Calu3 (cell line): Measurements from ENCODE around the gene DYSF. TPM values are rescaled to one million over a fixed set of nuclear protein-coding genes. Genes with fewer than 3 reads are reported as not detected.

Source experiments
- BruUV-seq: library from RNA; stranded (reverse); fragments of 400-500 nt; replicated peaks from 2 replicates; lab custom pipeline; 2021; lab: Mats Ljungman, UMichigan
- CTCF ChIA-PET: fragments of 300-600 bp; sonication (Branson Sonifier 250); formaldehyde crosslinking; loops from one replicate; lab custom pipeline; 2022; ENCODE audit warnings: antibody characterized with exemption; lab: Charles Lee
- DNase-seq: peaks from one replicate; pipeline ENCODE4 v3.0.0; 2022
- H3K27ac Mint-ChIP-seq: one replicate; pipeline ENCODE4 v1.8.0; 2022; ENCODE audit warnings: mixed read lengths; ENCODE audit not compliant: unreplicated experiment
- H3K27me3 Mint-ChIP-seq: one replicate; pipeline ENCODE4 v1.8.0; 2022; ENCODE audit warnings: mixed read lengths; ENCODE audit not compliant: unreplicated experiment
- H3K36me3 Mint-ChIP-seq: one replicate; pipeline ENCODE4 v1.8.0; 2022; ENCODE audit warnings: mild to moderate bottlenecking, moderate library complexity, mixed read lengths; ENCODE audit not compliant: insufficient read depth, unreplicated experiment
- H3K4me1 Mint-ChIP-seq: one replicate; pipeline ENCODE4 v1.8.0; 2022; ENCODE audit warnings: mild to moderate bottlenecking, low read depth, mixed read lengths; ENCODE audit not compliant: unreplicated experiment
- H3K4me3 Mint-ChIP-seq: one replicate; pipeline ENCODE4 v1.8.0; 2022; ENCODE audit warnings: mild to moderate bottlenecking, low read depth, moderate library complexity, mixed read lengths; ENCODE audit not compliant: unreplicated experiment
- H3K9me3 Mint-ChIP-seq: one replicate; pipeline ENCODE4 v1.8.0; 2022; ENCODE audit warnings: low read depth, mixed read lengths; ENCODE audit not compliant: unreplicated experiment
- CTCF ChIP-seq: fragments of 200-600 bp; IDR thresholded peaks from one replicate; pipeline ENCODE4 v1.8.0; 2022; ENCODE audit warnings: antibody characterized with exemption; ENCODE audit not compliant: unreplicated experiment
- intact Hi-C: fragments of 100-400 bp; cut with micrococcal nuclease; formaldehyde crosslinking; loops from one replicate; pipeline ENCODE4 v1.10.0; 2022; ENCODE audit not compliant: unreplicated experiment
- total RNA-seq: library from RNA; stranded (reverse); gene quantifications from 2 replicates; pipeline ENCODE4 v1.2.3, GENCODE V29; 2022

The DYSF gene
- total RNA-seq, 1 experiment from 2014 or later, result 3.2 TPM

DNA sequence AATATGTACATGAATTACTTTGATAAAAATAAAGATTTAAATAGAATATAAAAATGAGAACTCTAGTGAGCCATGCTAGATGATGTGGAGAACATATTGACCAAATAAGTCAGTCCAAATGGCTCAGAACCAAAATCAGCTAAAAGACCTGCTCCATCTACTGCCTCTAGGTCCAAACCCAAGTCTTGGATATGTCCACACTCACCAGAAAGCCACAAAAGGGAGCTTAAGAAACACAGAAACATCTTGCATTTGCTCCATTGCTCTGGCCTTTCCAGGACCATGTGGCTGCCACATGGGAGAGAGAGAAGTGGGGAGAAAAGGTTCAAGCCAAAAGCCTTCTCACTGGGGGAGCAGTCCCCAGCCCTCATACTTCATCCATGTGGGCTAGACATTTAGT lies 272.5 kb downstream of the DYSF start:
- peaks cover 4% of the 10 kb centered on the region for H3K9me3 Mint-ChIP-seq
- TF ChIP-seq CTCF, result no peak
- intact Hi-C loops, result no loop called here
- H3K27ac Mint-ChIP-seq, result no peak overlapping the region
- H3K27me3 Mint-ChIP-seq, result peaks cover 31% of the 10 kb centered on the region
- H3K36me3 Mint-ChIP-seq, result no peaks in the 10 kb centered on the region
- CTCF ChIA-PET, result no interaction called here
- DNase-seq, result no peak
- no peak overlapping the region for H3K4me3 Mint-ChIP-seq
- no TSS peak for BruUV-seq
- no peaks in the 10 kb centered on the region for H3K4me1 Mint-ChIP-seq

- no peak for TF ChIP-seq CTCF
- no peak for DNase-seq
- H3K27ac Mint-ChIP-seq, result no peak overlapping the region
- intact Hi-C loops, result no loop called here
- H3K4me1 Mint-ChIP-seq, result no peaks in the 10 kb centered on the region
- H3K36me3 Mint-ChIP-seq, result no peaks in the 10 kb centered on the region
- peaks cover 31% of the 10 kb centered on the region for H3K27me3 Mint-ChIP-seq
- H3K9me3 Mint-ChIP-seq, result no peaks in the 10 kb centered on the region
- CTCF ChIA-PET, result no interaction called here
- no peak overlapping the region for H3K4me3 Mint-ChIP-seq
- no TSS peak for BruUV-seq
Observed at GRCh38 chr2:71727562-71727961, 274.2 kb downstream of the DYSF start.

- peaks cover 31% of the 10 kb centered on the region for H3K27me3 Mint-ChIP-seq
- no peaks in the 10 kb centered on the region for H3K36me3 Mint-ChIP-seq
- intact Hi-C loops, result no loop called here
Observed at GRCh38 chr2:71728036-71728435, 274.7 kb downstream of the DYSF start.

DNA sequence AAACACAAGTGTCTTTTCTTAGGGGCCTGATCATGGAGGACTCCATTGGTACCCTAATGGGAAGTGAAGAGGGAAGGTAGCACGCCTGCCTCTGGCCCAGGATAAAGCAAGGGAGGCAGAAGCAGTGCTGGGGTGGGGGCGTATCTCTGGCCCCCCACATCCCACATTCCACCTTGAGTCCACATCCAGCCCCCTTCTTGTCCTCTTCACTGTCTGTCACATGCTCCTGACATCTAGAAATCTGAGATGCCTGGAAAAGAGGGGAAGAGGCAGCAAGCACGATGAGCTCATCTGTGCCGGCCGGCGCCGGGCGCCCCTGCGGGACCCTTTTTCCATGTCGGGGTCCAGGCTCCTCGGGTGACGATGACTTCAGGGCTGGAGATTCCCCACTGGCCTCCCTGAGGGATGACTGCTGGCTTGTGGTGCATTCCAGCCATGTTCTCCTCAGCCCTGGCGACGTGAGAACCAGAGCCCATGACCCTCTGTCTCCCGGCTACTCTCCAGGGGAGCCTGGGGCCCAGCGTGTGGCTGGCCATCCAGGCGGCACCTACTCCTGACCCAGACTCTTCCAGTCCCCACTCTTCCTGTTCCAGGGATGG lies 277.5 kb downstream of the DYSF start:
- CTCF ChIA-PET, result no interaction called here
- Mint-ChIP-seq H3K27me3 (peaks cover 59% of the 10 kb centered on the region), H3K36me3 (no peaks in the 10 kb centered on the region), H3K4me1 (no peaks in the 10 kb centered on the region), H3K27ac (no peak overlapping the region), H3K4me3 (no peak overlapping the region), H3K9me3 (no peaks in the 10 kb centered on the region)
- no TSS peak for BruUV-seq
- intact Hi-C loops, result no loop called here
- DNase-seq, result no peak
- no peak for TF ChIP-seq CTCF

More at GRCh38 chr2:71728036-71728435, 274.7 kb downstream of the DYSF start:
- DNase-seq, result no peak
- Mint-ChIP-seq H3K27ac (no peak overlapping the region), H3K4me1 (no peaks in the 10 kb centered on the region), H3K4me3 (no peak overlapping the region), H3K9me3 (no peaks in the 10 kb centered on the region)
- CTCF ChIA-PET, result no interaction called here
- BruUV-seq, result no TSS peak
- TF ChIP-seq CTCF, result no peak
